Left ventricle myocardium superior (tissue), 1 donor: ENCODE data around the gene NOS1AP. TPM values are rescaled to one million over a fixed set of nuclear protein-coding genes. Genes with fewer than 3 reads are reported as not detected.
"Not testable (repeated sequence)": the region's sequence is repeated elsewhere in the genome, so short reads cannot be mapped to it uniquely, and the experiment has no call there.

ENCODE experiments used
- ATAC-seq: fragments of 200-7000 bp; cut with Tn5 transposase; one replicate; pipeline ENCODE4 v1.9.1; 2020; ENCODE audit warnings: mild to moderate bottlenecking, moderate library complexity
- DNase-seq: peaks from one replicate; pipeline ENCODE4 v3.0.0-alpha.2; 2020
- intact Hi-C: fragments of 100-400 bp; cut with micrococcal nuclease; formaldehyde crosslinking; loops from one replicate; pipeline ENCODE4 v1.11.0; 2022
- total RNA-seq: library from RNA; stranded (reverse); fragmentation: NEBNext Ultra II Directional; extraction: Animal tissue kit (Norgen Biotek cat#: 25700); gene quantifications from one replicate; pipeline ENCODE4 v1.2.1, GENCODE V29; 2021
- donor health status: DM: no; HTN: yes; CAD: no; lungs with severe emphysema.

NOS1AP gene
- total RNA-seq, 1 donor from 2014 or later: 5.0 TPM

DNA sequence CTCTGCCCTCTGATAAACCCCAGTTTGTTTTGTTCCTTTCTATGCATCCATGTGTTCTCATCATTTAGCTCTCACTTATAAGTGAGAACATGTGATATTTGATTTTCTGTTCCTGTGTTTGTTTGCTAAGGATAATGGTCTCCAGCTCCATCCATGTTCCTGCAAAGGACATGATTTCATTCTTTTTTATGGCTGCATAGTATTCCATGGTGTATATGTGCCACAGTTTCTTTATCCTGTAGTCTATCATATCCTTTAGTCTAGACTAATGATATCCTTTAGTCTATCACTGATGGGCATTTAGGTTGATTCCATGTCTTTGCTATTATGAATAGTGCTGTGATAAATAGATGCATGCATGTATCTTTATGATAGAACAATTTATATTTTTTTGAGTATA is 131.6 kb downstream of the NOS1AP start:
- intact Hi-C loops, DNase-seq, ATAC-seq: not testable (repeated sequence)

DNA sequence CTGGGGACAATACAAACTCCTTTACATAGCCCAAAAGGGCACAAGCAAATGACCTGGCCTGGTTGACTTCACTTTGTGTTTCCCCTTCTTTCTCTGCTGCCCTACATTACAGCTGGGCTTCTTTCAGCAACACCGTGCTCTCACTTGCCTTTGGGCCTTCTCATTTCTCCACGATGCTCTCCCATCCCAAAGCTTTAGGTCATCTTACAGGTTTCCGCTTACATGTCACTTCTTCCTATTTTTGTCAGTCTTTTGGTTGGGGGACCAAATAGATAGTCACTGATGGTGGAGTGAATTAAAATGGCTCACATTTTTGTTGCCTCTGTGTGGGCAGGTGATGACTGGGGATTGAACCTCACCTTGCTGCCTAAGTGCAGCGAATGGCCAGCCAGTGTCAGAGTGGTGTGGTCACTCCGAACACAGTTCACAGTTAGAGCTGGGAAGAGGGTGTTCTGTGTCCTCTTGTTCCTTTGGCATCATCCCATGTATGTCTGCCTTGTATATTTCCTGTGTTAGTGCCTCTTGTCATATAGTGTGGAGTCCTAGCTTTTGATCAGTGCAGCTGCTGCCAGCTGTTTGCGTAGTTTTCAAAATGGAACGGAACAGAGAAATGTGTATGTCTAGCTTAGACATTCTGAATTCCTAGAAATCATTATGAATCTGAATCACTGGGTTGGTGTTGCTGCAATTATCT is 134.8 kb downstream of the NOS1AP start:
- DNase-seq (no peak), ATAC-seq (peak; percentile 12)
- intact Hi-C loops: no loop called here

DNA sequence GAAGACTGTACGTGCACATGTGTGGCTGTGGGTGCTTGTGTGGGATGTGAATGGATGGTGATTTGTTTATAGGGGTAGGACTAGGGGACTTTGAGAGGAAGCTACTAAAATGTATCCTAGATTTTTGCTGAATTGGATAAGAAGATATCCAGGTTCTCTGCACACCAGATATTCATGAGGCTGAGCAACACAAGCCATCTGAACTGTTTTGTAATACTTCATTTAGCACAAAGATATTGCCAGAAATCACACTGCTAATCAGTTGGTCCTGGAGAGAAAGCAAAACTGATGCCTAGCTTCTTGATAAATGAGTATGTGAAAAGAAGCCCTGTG is 135.3 kb downstream of the NOS1AP start:
- intact Hi-C loops: no loop called here
- ATAC-seq (no peak), DNase-seq (no peak)

DNA sequence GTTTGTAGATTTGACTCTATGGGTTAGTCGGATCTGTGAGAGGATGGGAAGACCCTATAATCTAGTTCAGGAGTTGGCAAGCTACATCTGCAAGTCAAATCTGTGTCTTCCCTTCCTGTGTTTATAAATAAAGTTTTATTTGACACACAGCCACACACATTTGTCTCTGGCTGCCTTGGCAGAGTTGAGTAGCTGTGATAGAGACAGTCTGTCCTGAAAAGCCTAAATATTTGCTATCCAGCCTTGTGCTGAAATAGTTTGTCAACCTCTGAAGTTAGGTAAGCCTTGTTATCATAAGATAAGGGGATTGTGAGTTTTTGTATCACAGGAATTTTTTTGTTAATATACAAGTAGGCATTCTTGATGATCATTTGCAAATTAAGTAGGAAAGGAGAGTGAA is 136.8 kb downstream of the NOS1AP start:
- intact Hi-C loops: no loop called here
- no peak for ATAC-seq

DNA sequence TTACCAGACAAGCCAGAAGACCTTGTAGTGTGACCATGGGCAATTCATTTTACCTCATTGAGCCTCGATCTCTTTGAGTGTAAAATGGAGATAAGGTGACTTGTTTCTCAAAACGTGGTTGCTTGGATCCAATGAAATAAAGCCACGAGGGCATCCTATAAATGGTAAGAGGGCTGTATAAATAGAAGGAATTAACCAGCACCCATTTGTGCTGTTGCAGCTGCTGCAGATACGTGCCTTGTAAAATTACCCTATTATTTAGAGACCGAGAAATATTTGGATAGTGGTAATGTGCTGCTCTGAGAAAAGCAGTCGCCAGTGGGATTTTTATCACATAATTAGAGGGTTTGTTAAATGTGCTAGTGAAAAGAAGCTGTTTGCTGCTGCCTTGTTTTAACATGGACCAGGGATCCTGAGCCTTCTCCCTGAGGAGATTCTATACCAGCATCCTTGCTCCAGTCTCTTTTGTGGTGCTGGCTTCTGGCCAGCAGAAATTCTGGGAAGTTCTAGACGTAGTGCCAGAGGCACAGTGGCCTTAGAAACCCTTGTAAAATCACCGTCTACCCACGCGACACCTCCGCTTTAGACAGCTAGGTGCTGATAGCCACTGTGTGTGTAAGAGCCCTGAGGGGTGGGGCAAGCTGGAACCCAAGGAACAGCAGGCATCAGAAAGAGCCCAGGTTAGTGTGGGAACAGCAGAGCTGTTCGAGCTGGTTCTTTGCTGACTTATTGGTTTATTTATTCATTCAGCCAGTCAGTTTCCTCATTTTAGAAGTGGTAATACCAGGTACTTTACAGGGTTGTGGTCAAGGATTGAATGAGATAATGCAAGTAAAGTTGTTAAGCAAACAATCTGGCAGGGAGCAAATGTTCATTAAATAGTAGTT is 137.5 kb downstream of the NOS1AP start:
- ATAC-seq: peak; percentile 91
- intact Hi-C loops: no loop called here
- DNase-seq: peak; percentile 49

More for the DNA sequence above, 136.8 kb downstream of the NOS1AP start:
- DNase-seq: no peak

DNA sequence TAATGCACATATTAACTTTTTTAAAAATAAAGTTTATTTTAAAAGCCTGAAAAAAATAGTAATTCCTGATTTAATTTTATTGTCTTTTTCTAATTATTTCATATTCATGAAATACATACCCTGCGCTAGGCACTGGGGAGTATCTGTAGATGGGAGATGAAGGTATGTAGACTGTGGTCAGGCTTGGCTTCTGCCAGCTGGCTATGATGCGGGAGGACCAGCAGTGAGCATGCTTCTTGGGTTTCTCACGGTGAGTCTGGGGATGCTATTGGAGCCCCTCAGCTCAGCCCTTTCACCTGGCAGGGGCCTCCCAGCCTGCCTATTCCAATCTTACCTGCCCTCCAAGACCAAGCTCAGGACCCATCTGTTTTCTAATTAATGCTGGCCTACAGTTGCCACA is 138.4 kb downstream of the NOS1AP start:
- no peak for ATAC-seq
- DNase-seq: no peak
- intact Hi-C loops: no loop called here

DNA sequence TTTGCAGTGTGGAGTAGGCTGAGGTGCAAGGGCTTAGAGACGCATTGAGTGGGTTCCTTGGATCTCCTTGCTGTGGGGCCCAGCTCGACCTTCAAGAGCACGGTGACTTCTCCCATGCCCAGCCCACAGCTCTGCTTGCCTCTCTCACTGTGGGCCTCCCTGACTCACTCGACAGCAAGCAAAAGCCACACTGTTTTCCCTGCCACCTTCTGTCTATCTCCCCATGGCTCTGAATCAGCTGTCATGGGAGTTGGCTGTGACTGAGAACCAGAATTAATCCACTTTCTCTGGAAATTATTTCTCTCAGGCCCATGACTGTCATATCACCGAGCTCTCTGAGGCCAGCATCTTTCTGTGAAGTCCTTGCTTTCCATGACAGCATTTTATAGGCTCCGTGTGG is 140.7 kb downstream of the NOS1AP start:
- intact Hi-C loops: no loop called here
- no peak for ATAC-seq
- DNase-seq: no peak

DNA sequence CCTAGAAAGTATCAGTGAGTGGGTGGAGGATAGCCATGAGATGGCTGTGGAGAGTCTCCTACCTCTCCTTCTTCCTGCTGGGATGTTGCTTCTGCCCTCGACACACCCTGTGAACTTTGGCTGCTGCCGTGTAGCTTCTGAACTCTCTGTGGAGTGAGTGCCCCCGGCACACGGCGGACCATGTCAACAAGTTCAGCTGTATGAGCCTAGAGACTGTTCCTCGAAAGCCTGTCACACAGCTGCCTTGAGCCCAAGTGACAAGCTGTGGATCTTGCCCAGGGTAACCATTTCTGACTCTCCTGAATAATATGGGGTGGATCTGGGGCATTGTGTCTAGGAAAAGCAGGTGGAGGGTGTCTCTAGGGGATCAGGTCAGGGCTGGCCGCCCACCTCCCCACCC is 143.2 kb downstream of the NOS1AP start:
- intact Hi-C loops: no loop called here

DNA sequence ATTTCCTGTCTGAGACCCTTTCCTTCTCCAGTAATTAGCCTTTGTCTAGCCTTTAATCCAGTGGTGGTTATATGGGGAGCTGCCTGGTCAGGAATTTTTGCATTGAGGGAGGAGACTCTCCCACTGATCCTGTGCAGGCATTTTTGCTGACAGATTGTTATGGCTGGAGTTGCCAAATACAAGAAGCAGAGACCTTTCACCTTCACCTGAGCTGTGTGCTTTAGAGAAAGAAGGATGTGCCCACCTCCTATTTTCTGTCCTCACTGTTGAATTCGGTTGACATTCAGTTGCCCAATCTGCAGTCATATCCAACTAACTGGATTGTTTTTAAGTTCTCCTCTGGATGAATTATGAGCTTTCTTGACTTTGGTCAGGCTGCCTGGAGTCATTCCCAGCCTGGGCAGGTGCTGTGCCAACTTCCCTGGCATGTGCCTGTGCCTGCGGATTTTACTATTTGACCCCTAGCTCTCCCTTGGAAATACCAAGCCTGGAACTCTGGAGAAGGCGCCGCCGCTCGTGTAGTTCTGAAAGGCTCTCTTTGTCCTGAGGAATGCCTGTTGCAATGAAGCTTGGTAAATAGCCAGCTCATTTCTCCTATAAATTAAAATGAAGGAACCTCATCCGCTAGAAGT is 143.9 kb downstream of the NOS1AP start:
- DNase-seq (peak; percentile 69), ATAC-seq (peak; percentile 90)
- intact Hi-C loops: no loop called here

More for the DNA sequence above, 143.2 kb downstream of the NOS1AP start:
- ATAC-seq: peak; percentile 85
- DNase-seq: peak; percentile 55

DNA sequence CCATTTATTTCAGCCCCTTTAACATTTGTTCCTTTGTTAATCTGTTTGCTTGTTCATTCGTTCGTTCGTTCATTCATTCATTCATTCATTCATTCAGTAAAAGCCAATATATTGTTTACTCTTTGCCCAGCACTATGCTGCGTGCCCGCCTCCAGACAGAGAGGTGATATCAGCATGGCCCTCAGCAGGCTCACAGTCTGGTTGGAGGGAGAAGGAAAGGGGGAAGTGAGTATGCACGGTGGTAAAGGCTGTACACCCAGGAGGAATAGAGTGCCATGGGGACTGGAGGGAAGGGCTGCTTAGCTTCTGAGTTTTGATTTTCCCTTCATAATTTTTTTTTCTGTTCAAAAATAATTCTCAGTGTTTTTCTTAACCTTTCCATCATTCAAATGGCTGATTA is 144.7 kb downstream of the NOS1AP start:
- ATAC-seq (peak; percentile 31), DNase-seq (no peak)
- intact Hi-C loops: no loop called here

DNA sequence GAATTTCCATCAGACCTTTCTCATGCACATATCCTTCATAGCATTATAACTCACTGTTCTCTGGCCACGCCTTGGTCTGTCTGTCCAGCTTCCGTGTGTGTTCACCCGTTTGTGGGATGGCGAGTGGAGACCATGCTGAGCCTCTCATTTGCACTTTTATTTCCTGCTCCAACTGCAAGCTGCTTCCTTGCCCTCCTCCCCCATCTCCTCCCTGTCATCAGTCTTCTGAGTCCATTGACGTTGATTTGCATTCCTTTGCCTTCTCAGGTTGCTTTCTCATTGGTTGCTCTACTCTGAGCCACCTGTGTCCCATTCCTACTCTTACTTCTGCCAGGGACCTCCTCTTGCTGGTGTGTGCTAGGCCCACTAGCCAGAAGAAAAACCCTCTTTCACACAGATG is 146.4 kb downstream of the NOS1AP start:
- intact Hi-C loops: no loop called here

DNA sequence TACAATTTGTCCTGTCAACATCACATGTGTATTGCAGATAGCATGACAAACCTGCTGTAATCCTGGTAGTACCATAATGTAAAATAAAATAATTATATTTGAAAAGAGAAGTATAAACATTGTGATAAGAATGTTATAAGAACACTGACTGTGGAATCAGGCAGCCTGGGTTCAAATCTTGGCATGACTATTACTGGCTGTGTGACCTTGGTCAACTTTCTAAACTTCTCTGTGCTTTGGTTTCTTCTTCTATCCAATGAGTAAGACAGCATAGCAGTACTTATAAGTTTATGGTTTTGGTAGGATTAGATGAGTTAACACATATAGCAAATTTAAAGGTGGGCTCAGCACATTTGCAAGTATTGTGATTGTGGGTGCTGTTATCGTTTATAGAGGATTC is 147.1 kb downstream of the NOS1AP start:
- DNase-seq (no peak), ATAC-seq (no peak)
- intact Hi-C loops: no loop called here

More for the DNA sequence above, 146.4 kb downstream of the NOS1AP start:
- DNase-seq (no peak), ATAC-seq (no peak)

DNA sequence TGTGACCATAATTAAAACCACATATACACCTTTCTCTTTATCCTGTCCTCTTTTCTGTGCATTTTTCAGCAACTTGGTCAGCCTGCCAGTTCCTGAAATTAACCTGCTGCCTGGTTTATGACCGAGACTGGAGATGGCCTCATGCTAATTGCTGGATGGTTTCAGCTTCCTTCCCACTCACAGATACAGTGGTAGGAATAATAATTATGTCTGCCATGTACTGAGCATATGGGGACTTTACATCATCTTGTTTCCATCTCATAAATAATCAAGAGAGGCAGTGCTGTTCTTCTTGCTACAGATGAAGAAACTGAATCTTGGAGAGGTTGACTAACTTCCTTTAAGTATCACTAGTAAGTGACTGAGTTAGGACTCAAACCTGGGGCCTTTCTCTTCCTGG is 148.2 kb downstream of the NOS1AP start:
- ATAC-seq (no peak), DNase-seq (no peak)
- intact Hi-C loops: no loop called here

DNA sequence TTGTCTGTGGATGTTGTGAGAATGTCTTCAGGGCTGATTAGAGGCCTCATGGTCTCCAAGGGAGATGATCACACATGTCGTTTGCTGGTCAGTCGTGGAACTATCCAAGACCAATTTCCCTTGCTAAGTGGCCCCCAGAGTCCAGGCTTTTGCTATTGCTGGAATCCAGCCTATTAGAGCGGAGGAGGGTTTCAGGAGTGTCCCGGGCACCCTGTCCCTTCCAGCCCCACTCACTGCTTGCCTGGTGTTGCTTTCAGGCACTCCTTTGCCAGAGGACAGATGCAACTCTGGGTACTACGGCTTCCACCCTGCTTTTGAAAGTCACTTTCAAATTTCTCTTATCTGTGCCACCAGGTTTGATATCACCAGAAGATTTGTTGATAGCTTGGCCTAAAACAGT is 149.1 kb downstream of the NOS1AP start:
- ATAC-seq (peak; percentile 63), DNase-seq (no peak)
- intact Hi-C loops: no loop called here

DNA sequence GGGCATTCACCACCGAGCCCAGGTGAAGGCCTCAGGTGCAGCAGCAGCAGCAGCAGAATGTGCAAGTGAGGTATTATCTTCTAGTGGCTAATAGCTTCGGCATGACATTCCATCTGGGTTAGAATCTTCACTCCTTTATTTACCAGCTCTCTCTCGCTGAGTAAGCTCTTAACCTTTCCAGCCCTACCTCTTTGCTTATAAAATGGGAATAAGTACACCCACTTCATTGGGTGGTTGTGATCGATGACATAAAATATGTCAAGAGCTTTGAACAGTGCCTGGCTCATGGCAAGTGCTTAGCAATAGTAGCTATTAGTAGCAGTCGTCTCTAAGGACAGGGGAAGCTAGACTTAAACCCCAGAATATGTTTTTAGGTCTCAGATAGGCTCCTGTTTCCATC is 149.5 kb downstream of the NOS1AP start:
- DNase-seq (no peak), ATAC-seq (no peak)
- intact Hi-C loops: no loop called here

DNA sequence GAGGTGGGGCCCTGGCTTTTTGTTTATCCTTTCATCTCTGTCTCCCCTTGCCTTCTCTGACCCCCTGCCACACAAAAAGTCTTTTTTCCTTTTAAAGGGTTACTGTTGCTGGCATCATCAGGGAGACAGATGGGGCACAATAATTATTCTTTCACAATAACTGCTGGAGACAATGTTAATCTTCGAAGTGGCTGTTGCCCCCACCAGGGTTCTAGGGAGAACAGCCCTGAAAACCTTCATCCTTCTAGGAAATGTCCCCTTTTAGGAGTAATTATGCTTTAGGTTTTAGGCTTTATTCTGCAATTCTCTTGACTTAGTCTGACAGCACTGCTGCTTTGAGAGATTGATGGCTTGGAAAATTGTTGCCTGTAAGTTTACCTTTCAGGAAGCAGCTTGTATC is 150.0 kb downstream of the NOS1AP start:
- DNase-seq (no peak), ATAC-seq (no peak)
- intact Hi-C loops: no loop called here

DNA sequence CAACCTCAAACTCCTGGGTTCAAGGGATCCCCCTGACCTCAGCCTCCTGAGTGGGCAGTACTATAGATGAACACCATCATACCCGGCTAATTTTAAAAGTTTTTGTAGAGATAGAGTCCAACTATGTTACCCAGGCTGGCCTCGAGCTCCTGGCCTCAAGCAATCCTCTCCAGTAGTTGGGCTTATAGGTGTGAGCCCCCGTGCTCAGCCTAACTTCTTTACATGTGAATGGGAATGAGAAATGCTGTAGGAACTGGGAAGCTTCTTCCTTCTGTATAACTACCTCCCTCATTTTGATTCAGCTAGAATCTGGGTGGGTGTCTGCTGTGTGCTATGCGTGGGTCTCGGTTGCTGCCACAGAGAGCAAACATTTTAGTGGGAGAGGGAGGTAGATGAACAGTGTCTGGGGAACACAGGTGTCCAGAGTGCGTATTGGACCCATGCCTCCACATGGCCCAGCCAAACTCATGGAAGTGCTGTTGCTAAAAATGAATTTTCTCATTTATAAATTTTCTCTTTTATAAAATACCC is 150.6 kb downstream of the NOS1AP start:
- intact Hi-C loops: no loop called here
- DNase-seq (no peak), ATAC-seq (no peak)

DNA sequence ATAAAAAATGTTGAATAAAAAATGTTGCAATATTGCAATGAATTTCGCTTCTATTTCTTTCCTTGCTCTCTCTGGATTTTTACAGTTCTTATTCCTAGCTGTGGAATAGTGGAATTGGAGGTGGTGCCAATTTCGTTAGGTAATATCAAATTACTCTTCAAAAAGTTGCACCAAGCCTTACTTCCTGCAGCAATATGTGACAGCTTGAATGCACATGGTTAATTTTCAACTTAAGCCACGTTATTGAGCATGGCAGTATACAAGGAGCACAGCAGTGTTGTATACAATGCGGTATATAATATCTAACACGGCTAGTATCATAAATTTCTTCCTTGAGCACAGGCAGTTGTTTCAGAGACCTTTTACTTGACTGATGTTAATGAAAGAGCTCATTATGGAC is 152.5 kb downstream of the NOS1AP start:
- ATAC-seq (no peak), DNase-seq (no peak)
- intact Hi-C loops: no loop called here

DNA sequence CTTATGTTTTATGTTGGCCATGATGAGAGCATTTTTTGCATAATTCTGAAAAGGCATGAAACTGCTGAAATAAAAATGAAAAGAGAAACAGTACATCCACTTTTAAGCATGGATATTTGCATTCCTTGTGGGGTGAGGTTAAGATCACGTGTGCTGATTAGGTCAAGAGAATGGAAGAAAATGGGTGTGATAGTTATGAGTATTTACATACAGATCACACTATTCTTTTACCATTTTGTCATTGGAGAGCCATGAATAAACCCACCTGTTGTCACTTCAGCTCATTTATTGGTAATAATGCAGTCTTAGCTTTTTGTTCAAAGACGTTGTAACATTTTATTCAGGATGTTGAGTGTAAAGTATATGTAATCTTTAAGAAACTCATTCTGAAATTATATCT is 153.2 kb downstream of the NOS1AP start:
- intact Hi-C loops: no loop called here
- ATAC-seq (no peak), DNase-seq (no peak)

DNA sequence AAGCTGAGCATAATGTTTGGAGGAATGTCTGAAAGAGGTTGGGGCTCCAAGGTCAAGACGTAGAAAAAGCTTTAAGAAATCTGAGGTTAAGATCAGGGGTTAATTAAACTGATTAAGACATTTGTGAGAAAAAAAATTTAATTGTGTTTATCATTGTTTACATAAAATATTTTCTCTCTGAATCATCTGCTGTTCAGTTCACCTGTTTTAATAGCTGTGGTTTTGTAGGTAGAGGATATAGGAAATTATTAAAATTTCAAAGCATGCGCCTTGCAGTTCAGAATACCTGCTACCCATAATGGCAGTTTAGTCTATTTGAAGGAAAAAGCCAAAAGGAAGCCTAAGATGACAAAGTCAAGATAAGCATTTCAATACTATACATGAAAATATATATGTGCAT is 154.0 kb downstream of the NOS1AP start:
- DNase-seq: no peak
- intact Hi-C loops: no loop called here
- ATAC-seq: no peak
